GM12878 (cell line): ENCODE results near the gene WWOX. TPM values are rescaled to one million over a fixed set of nuclear protein-coding genes. Genes with fewer than 3 reads are reported as not detected.

Source experiments
- ATAC-seq: fragments of 200-7000 bp; cut with Tn5 transposase; 3 replicates; pipeline ENCODE4 v1.9.1; 2020; ENCODE audit warnings: mild to moderate bottlenecking, moderate library complexity
- BruUV-seq: library from RNA; stranded (reverse); fragments of 400-500 nt; replicated peaks from 2 replicates; lab custom pipeline; 2021; lab: Mats Ljungman, UMichigan
- CTCF ChIA-PET: fragments of 300-600 bp; sonication (Branson Sonifier 250); formaldehyde crosslinking; extraction: SDS; loops from one replicate; lab custom pipeline; 2021; ENCODE audit warnings: inconsistent platforms; lab: Yijun Ruan, JAX
- POLR2A ChIA-PET: fragments of 350-600 bp; formaldehyde crosslinking; extraction: SDS; loops from one replicate; lab custom pipeline; 2021; ENCODE audit warnings: inconsistent platforms; lab: Charles Lee
- RAD21 ChIA-PET: fragments of 300-600 bp; sonication (Branson Sonifier 250); formaldehyde crosslinking; loops from one replicate; lab custom pipeline; 2023; ENCODE audit warnings: antibody characterized with exemption; ENCODE audit not compliant: unreplicated experiment; lab: Charles Lee
- SMC1A ChIA-PET: fragments of 300-600 bp; sonication (Branson Sonifier 250); formaldehyde crosslinking; loops from one replicate; lab custom pipeline; 2023; ENCODE audit not compliant: unreplicated experiment, uncharacterized antibody; lab: Charles Lee
- DNase-seq: peaks from one replicate; pipeline ENCODE4 v3.0.0-alpha.2; 2011; ENCODE audit warnings: low read depth, low spot score
- FAIRE-seq: peaks from 3 replicates; lab custom pipeline; 2011; peaks lifted over from hg19 to GRCh38; lab: Jason Lieb, UNC
- H2AFZ ChIP-seq: 2 replicates; pipeline ENCODE4 v1.6.0; 2011; ENCODE audit warnings: low read depth, low read length, control low read depth; ENCODE audit not compliant: control insufficient read depth
- H3K27ac ChIP-seq: 2 replicates; pipeline ENCODE4 v1.5.1; 2011; ENCODE audit warnings: control low read depth; ENCODE audit not compliant: control insufficient read depth, insufficient read depth
- H3K27me3 ChIP-seq, 2 experiments: replicated peaks in 1 of 2; 2 replicates each; pipeline versions ENCODE4 v1.6.0 to v1.6.1; 2011; ENCODE audit warnings: low read length in 1 of 2; ENCODE audit not compliant: control insufficient read depth in 2 of 2, insufficient read depth in 2 of 2
- H3K36me3 ChIP-seq, 2 experiments: 2 replicates each; pipeline ENCODE4 v1.5.1; 2011; ENCODE audit warnings: low read length in 1 of 2; ENCODE audit not compliant: control insufficient read depth in 2 of 2, insufficient read depth in 2 of 2
- H3K4me1 ChIP-seq: 2 replicates; pipeline ENCODE4 v1.6.1; 2011; ENCODE audit warnings: mild to moderate bottlenecking, low read length, moderate library complexity, mixed read lengths; ENCODE audit not compliant: control insufficient read depth, insufficient read depth
- H3K4me2 ChIP-seq: 2 replicates; pipeline ENCODE4 v1.6.0; 2011; ENCODE audit warnings: control low read depth; ENCODE audit not compliant: control insufficient read depth, insufficient read depth
- H3K4me3 ChIP-seq: fragments of 200-600 bp; sonication (generic); 2 replicates; pipeline ENCODE4 v1.5.1; 2016
- H3K79me2 ChIP-seq: 2 replicates; pipeline ENCODE4 v1.6.0; 2011; ENCODE audit warnings: low read length; ENCODE audit not compliant: control insufficient read depth, insufficient read depth
- H3K9ac ChIP-seq: 2 replicates; pipeline ENCODE4 v1.8.0; 2011; ENCODE audit warnings: low read length, control low read depth, mixed read lengths; ENCODE audit not compliant: control insufficient read depth, insufficient read depth
- H3K9me3 ChIP-seq: replicated peaks from 3 replicates; pipeline ENCODE4 v1.5.1; 2011; ENCODE audit warnings: mild to moderate bottlenecking, low read length; ENCODE audit not compliant: control insufficient read depth, insufficient read depth
- H4K20me1 ChIP-seq: 2 replicates; pipeline ENCODE4 v1.6.0; 2011; ENCODE audit not compliant: control insufficient read depth, insufficient read depth
- ATF3 ChIP-seq: IDR thresholded peaks from 2 replicates; pipeline ENCODE4 v1.6.1; 2011; ENCODE audit warnings: low read depth, mild to moderate bottlenecking, low read length, moderate library complexity, borderline replicate concordance; ENCODE audit errors: extremely low read depth
- HCFC1 ChIP-seq: fragments of 150-350 bp; IDR thresholded peaks from 2 replicates; pipeline ENCODE4 v1.6.1; 2014; ENCODE audit warnings: low read length
- KLF5 ChIP-seq: fragments of 450-650 bp; IDR thresholded peaks from 2 replicates; pipeline ENCODE4 v1.6.1; 2014; ENCODE audit warnings: mild to moderate bottlenecking; ENCODE audit not compliant: partially characterized antibody
- MAX ChIP-seq: IDR thresholded peaks from 2 replicates; pipeline ENCODE4 v1.6.1; 2012; ENCODE audit warnings: low read depth, low read length, improper control_type of control experiment
- NFYB ChIP-seq: IDR thresholded peaks from 2 replicates; pipeline ENCODE4 v1.6.1; 2011; ENCODE audit warnings: low read depth, mild to moderate bottlenecking, low read length, improper control_type of control experiment, moderate library complexity; ENCODE audit not compliant: insufficient read depth
- POLR2AphosphoS2 ChIP-seq: IDR thresholded peaks from 2 replicates; pipeline ENCODE4 v1.6.1; 2011; ENCODE audit warnings: low read depth, mild to moderate bottlenecking, low read length, improper control_type of control experiment, moderate library complexity
- RB1 ChIP-seq: fragments of 450-650 bp; formaldehyde crosslinking; IDR thresholded peaks from 2 replicates; pipeline ENCODE4 v1.6.1; 2017; ENCODE audit warnings: mild to moderate bottlenecking, borderline replicate concordance
- REST ChIP-seq: IDR thresholded peaks from 2 replicates; pipeline ENCODE4 v1.6.1; 2012; ENCODE audit warnings: mild to moderate bottlenecking, low read depth, low read length
- SMAD1 ChIP-seq: fragments of 450-650 bp; IDR thresholded peaks from 2 replicates; pipeline ENCODE4 v1.6.1; 2018; ENCODE audit warnings: mild to moderate bottlenecking, low read depth; ENCODE audit not compliant: partially characterized antibody
- SP1 ChIP-seq: IDR thresholded peaks from one replicate; pipeline ENCODE4 v1.6.1; 2011; ENCODE audit warnings: low read depth, low read length
- STAT3 ChIP-seq: IDR thresholded peaks from 2 replicates; pipeline ENCODE4 v1.6.1; 2011; ENCODE audit warnings: low read depth, low read length, improper control_type of control experiment
- ZBTB33 ChIP-seq: fragments of 450-650 bp; IDR thresholded peaks from 2 replicates; pipeline ENCODE4 v1.6.1; 2017; ENCODE audit warnings: mild to moderate bottlenecking
- WGBS: methylation state at CpG from one replicate; pipeline ENCODE4 v1.1.6; 2016; ENCODE audit warnings: low lambda C conversion rate; ENCODE audit not compliant: insufficient replicate concordance, insufficient coverage; ENCODE audit errors: missing lambda C conversion rate; 5-methylcytosine and 5-hydroxymethylcytosine counted together
- in situ Hi-C: fragments of 300-500 bp; cut with MboI; formaldehyde crosslinking; loops from 9 replicates; pipeline ENCODE4 v1.14.3; 2018; ENCODE audit warnings: mixed read lengths
- intact Hi-C: fragments of 100-400 bp; cut with micrococcal nuclease; formaldehyde crosslinking; loops from one replicate; pipeline ENCODE4 v1.14.2; 2022; ENCODE audit not compliant: unreplicated experiment
- polyA plus RNA-seq, 11 experiments: library from polyadenylated mRNA; depleted of rRNA in 4 of 11; unstranded in 6 of 11; stranded (reverse) in 5 of 11; fragments of >200 nt; fragmentation: Nextera tagmentation in 4 of 11; fragmentation: Illumina TruSeq in 1 of 11; extraction: Ambion mirVana in 4 of 11; extraction: Trizol in 1 of 11; gene quantifications; 1 replicate in 1 of 11; 2 replicates in 10 of 11; pipeline versions ENCODE4 v1.2.1 to v1.2.3, GENCODE V29; 2011 to 2016; ENCODE audit warnings: inconsistent platforms in 2 of 11, missing spikeins in 2 of 11, low read depth in 1 of 11
- total RNA-seq, 4 experiments: library from RNA; depleted of rRNA in 3 of 4; stranded (reverse); fragments of >200 nt in 3 of 4; fragmentation: Illumina TruSeq in 1 of 4; extraction: Trizol in 1 of 4; gene quantifications; 2 replicates each; pipeline versions ENCODE4 v1.2.1 to v1.2.3, GENCODE V29; 2013 to 2021
- TF ChIP-seq, protein P1 (sequence below): fragments of 450-650 bp; conservative IDR thresholded peaks from 2 replicates; pipeline ENCODE4 v1.6.1; 2017; ENCODE audit warnings: mild to moderate bottlenecking, moderate library complexity

Gene WWOX
- total and polyA plus RNA-seq, 10 of the 15 experiments (the other 5 are each of a cell fraction or from before 2014, with no cell fraction given), result 2.8 to 24.4 (median 17.8) TPM

- in situ Hi-C loops, result no loop called here
- RAD21 ChIA-PET, result no interaction called here
These were observed 277.0 kb downstream of the WWOX start for GRCh38 chr16:78376452-78376851.

More at GRCh38 chr16:78376452-78376851, 277.0 kb downstream of the WWOX start:
- no peak overlapping the region for H2AFZ ChIP-seq
- H3K4me2 ChIP-seq, result no peak overlapping the region
- 69% methylated on average over 4 of the region's 4 CpGs for WGBS
- ChIA-PET POLR2A (no interaction called here), CTCF (interaction anchor here (1.1 kb wide), 1 partner anchor 15 kb away, joined by 3 read pairs; no protein-coding TSS in a partner anchor), SMC1A (interaction anchor here (1.6 kb wide), 1 partner anchor 8 kb away, joined by 3 read pairs; no protein-coding TSS in a partner anchor)
- TF ChIP-seq NFYB (no peak), SP1 (no peak), KLF5 (no peak), ATF3 (no peak), RB1 (no peak), MAX (no peak), HCFC1 (no peak), STAT3 (no peak), REST (no peak), SMAD1 (no peak), ZBTB33 (no peak), POLR2AphosphoS2 (no peak)
- TF ChIP-seq, protein P1, sequence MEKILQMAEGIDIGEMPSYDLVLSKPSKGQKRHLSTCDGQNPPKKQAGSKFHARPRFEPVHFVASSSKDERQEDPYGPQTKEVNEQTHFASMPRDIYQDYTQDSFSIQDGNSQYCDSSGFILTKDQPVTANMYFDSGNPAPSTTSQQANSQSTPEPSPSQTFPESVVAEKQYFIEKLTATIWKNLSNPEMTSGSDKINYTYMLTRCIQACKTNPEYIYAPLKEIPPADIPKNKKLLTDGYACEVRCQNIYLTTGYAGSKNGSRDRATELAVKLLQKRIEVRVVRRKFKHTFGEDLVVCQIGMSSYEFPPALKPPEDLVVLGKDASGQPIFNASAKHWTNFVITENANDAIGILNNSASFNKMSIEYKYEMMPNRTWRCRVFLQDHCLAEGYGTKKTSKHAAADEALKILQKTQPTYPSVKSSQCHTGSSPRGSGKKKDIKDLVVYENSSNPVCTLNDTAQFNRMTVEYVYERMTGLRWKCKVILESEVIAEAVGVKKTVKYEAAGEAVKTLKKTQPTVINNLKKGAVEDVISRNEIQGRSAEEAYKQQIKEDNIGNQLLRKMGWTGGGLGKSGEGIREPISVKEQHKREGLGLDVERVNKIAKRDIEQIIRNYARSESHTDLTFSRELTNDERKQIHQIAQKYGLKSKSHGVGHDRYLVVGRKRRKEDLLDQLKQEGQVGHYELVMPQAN, result no peak
- H3K4me3 ChIP-seq, result no peak overlapping the region
- no peaks in the 10 kb centered on the region for H3K79me2 ChIP-seq
- ATAC-seq, result no peak
- no peaks in the 10 kb centered on the region for H3K36me3 ChIP-seq
- H3K9ac ChIP-seq, result no peak overlapping the region
- BruUV-seq, result no TSS peak
- no peaks in the 10 kb centered on the region for H3K27me3 ChIP-seq
- H3K4me1 ChIP-seq, result no peaks in the 10 kb centered on the region
- no peak overlapping the region for H3K27ac ChIP-seq
- FAIRE-seq, result no peak
- no peaks in the 10 kb centered on the region for H3K9me3 ChIP-seq
- DNase-seq, result no peak
- no peaks in the 10 kb centered on the region for H4K20me1 ChIP-seq
- intact Hi-C loops, result no loop called here
